Suppressor macrophage (primary cell): ENCODE results near the gene NR0B2.
A peak's percentile ranks its signal among the peaks of the same experiment; 100 is the strongest.
"Not testable (repeated sequence)": the region's sequence is repeated elsewhere in the genome, so short reads cannot be mapped to it uniquely, and the experiment has no call there.

Experiments
- DNase-seq, 4 experiments: peaks; one replicate each; pipeline ENCODE4 v3.0.0-alpha.2; 2020 to 2022

The NR0B2 gene

GRCh38 chr1:26888231-26888630, 25.5 kb downstream of the NR0B2 start:
- DNase-seq: no peak

- DNase-seq: peak; percentile 31 to 53 (median 45)
These were observed 26.6 kb downstream of the NR0B2 start for GRCh38 chr1:26887125-26887524.

DNA sequence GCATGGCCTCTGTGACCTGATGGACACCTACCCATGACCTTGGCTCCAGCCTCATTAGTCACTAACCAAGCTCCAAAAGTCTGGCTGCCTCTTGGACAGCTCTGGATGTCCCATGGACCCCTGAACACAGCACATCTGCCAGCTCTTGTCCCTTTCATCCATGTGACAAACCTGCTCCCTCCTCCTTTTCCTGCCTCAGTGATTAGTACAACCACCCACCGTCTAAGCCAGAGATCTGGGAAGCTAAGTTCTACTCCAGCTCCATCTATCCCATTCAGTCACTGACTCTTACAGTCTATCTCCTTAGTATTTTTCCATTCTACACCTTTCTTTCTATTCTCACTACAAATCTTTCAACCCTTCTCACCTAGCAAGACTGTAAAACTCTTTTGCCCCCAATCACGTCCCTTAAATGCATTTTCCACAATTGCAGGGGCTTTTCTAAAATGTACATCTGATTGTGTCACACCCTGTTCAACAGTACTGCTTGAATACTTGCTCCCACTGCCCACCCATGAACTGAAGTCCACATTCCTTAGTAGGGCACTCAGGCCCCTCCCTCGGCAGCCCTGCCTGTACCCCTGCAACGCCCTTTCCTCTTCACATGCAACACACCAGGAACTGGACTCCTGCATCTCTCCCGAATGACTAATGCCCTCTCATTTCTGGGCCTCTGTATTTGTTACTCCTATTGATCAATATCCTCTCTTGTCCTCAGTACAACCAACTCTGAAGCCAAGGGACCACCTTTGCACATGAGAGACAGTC, 30.9 kb downstream of the NR0B2 start:
- DNase-seq: no peak

GRCh38 chr1:26881611-26882010, 32.2 kb downstream of the NR0B2 start:
- DNase-seq: not testable (repeated sequence)

- DNase-seq: no peak
These were observed 34.0 kb downstream of the NR0B2 start for GRCh38 chr1:26879793-26880192.

GRCh38 chr1:26877326-26877725, 36.4 kb downstream of the NR0B2 start:
- no peak for DNase-seq

- DNase-seq: no peak
These were observed 38.9 kb downstream of the NR0B2 start for GRCh38 chr1:26874896-26875295.

DNA sequence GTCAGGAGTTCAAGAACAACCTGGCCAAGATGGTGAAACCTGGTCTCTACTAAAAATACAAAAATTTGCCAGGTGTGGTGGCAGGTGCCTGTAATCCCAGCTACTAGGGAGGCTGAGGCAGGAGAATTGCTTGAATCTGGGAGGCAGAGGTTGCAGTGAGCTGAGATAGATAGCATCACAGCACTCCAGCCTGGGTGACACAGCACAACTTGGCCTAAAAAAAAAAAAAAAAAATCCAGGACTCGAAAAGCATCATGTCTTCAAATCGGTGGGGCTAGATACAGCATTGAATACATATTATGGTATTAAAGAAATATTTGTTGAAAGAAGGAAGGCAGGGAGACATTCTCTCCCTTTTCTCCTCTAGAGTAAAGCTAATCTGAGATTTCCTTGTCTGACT, 40.7 kb downstream of the NR0B2 start:
- DNase-seq: not testable (repeated sequence)

GRCh38 chr1:26864610-26865480, 48.9 kb downstream of the NR0B2 start:
- DNase-seq: peak; percentile 98 to 99 (median 98)

- no peak for DNase-seq
These were observed 50.1 kb downstream of the NR0B2 start for GRCh38 chr1:26863685-26864077.

GRCh38 chr1:26862781-26863684, 50.7 kb downstream of the NR0B2 start, which contains the start of gene SFN:
Gene SFN (plus strand): TSS chr1:26863149. CDS start chr1:26863213, 64 bp downstream.
- no peak for DNase-seq

DNA sequence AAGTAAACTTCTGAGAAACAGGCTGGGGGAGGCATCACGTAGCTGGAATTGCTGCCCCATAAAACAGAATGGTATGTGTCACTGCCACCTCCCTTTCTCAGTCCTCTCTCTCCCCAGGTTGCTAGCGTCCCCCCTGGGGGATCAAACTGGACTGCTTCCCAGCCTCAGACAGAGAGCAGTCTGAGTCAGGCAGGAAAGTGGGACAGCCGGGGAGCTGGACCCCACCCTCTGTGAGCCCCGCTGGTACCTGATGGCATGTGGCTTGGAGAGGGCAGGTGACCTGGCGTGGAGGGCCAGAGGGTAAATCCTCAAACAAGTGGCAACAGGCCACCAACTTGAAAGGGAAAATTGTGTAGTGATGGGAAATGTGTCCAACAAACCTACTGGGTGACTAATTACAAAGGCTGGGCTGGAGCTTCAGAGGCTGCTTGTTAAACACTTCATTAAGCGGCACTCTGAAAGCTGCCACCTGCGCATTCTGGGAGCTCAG, 51.8 kb downstream of the NR0B2 start:
- DNase-seq: no peak
